GM12872 (cell line): ENCODE results near the gene GLB1L.

Experiments
- CTCF ChIP-seq: IDR thresholded peaks from 3 replicates; pipeline ENCODE4 v1.5.1; 2011; ENCODE audit warnings: low read depth, mild to moderate bottlenecking, low read length, moderate library complexity; ENCODE audit not compliant: insufficient read depth

GLB1L gene

GRCh38 chr2:219205165-219205538, 40.1 kb downstream of the GLB1L start:
- TF ChIP-seq CTCF = no peak

- TF ChIP-seq CTCF = no peak
Measured at GRCh38 chr2:219204425-219205164, 40.6 kb downstream of the GLB1L start.

DNA sequence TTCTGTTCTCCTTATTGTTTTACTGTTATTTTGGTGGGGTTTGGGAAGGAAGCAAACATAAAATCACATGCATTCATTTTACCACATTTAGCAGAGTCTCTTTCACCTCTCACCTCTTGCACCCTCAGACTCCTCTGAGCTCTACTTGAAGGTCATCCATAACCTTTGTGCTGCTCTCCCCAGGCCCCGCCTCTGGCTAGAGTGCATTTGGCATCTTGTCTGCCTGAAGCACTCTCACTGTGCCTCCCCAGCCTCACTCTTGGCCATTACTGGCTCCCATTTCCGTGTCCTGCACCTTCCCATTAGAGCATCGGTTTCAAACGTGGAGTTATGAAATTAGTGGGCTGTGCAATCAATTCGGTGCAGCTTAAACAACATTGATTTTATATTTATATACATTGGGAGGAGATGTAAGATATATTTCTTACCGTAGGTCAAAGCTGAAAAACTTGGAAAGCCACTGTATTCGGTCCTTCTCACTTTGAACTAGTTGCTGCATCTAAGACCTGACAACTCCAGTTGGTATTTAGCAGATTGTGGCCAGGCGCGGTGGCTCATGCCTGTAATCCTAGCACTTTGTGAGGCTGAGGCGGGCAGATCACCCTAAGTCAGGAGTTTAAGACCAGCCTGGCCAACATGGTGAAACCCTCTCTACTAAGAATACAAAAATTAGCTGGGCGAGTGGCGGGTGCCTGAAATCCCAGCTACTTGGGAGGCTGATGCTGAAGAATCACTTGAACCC, 45.6 kb downstream of the GLB1L start:
- TF ChIP-seq CTCF = no peak

- no peak for TF ChIP-seq CTCF
Measured at GRCh38 chr2:219198974-219199373, 46.3 kb downstream of the GLB1L start.

DNA sequence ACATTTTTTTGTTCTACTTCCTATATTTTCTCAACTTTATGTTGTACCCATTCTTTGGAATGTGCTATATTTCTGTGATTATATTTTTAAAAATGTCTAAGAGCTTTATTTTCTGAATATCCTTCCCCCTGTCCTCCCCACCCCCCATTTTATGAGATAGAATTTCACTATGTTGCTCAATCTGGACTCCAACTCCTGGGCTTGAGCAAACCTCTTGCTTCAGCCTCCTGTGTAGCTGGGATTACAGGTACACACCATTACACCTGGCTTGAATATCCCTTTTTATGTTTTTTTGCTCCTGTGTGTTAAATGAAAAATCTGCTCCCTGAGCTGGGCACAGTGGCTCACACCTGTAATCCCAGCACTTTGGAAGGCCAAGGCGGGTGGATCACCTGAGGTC, 47.9 kb downstream of the GLB1L start:
- no peak for TF ChIP-seq CTCF

DNA sequence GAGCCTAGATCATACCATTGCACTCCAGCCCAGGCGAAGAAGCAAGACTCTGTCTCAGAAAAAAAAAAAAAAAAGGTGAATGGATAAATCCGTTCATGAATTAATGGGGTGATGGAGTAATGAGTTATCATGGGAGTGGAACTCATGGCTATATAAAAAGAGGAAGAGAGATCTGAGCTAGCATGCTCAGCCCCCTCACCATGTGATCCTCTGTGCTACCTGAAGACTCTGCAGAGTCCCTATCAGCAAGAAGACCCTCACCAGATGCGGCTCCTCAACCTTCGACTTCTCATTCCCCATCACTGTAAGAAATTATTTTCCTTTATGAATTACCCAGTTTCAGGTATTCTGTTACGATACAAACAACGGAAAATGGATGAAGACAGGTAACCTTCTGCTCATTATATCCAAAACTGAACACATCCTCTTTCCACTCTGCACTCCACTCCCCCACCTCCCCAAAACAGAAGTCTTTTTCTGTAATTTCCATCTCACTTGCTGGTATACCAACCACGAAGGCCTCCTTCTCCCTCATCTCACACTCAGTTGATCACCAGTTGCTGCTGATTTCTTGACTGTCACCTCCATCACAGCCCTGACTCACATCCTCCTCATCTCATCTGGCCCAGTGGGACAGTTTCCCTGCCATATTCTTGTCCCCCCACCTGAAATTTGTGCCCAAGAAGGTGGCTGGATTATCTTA, 58.3 kb downstream of the GLB1L start:
- TF ChIP-seq CTCF = no peak
